Suppressor macrophage (primary cell): ENCODE data around the gene GSTO1.

ENCODE experiments used
- DNase-seq, 4 experiments: peaks; one replicate each; pipeline ENCODE4 v3.0.0-alpha.2; 2020 to 2022

GSTO1 gene

GRCh38 chr10:104251443-104251842, 3.2 kb upstream of the GSTO1 start:
- DNase-seq, result no peak

GRCh38 chr10:104252368-104252767, 2.3 kb upstream of the GSTO1 start:
- DNase-seq, result peak in 3 of 4 experiments; percentile 42 to 58 (median 56)

- DNase-seq, result peak in 3 of 4 experiments; percentile 45 to 49 (median 49)
Measured at GRCh38 chr10:104253106-104253505, 1.6 kb upstream of the GSTO1 start.

- peak in 2 of 4 experiments; percentile 31 to 32 for DNase-seq
Measured at GRCh38 chr10:104253606-104254410, 884 bp upstream of the GSTO1 start.

GRCh38 chr10:104255311-104255981, 754 bp downstream of the GSTO1 start:
- DNase-seq, result peak; percentile 79 to 94 (median 90)

GRCh38 chr10:104256335-104256961, 1.8 kb downstream of the GSTO1 start:
- DNase-seq, result peak in 2 of 4 experiments; percentile 19 to 36

GRCh38 chr10:104257235-104257634, 2.5 kb downstream of the GSTO1 start:
- DNase-seq, result peak in 3 of 4 experiments; percentile 34 to 45 (median 40)

- DNase-seq, result no peak
Measured at GRCh38 chr10:104258209-104258608, 3.5 kb downstream of the GSTO1 start.

GRCh38 chr10:104259456-104259855, 4.8 kb downstream of the GSTO1 start:
- DNase-seq, result no peak

GRCh38 chr10:104259999-104260774, 5.5 kb downstream of the GSTO1 start:
- peak in 3 of 4 experiments; percentile 31 to 36 (median 35) for DNase-seq

- peak; percentile 33 to 83 (median 66) for DNase-seq
Measured at GRCh38 chr10:104260775-104261115, 6.1 kb downstream of the GSTO1 start.

GRCh38 chr10:104262055-104262454, 7.4 kb downstream of the GSTO1 start:
- no peak for DNase-seq

GRCh38 chr10:104264783-104265182, 10.1 kb downstream of the GSTO1 start:
- no peak for DNase-seq

GRCh38 chr10:104267721-104268404, 13.2 kb downstream of the GSTO1 start:
- no peak for DNase-seq

- DNase-seq, result peak in 2 of 4 experiments; percentile 30 to 34
Measured at GRCh38 chr10:104268405-104268712, 13.7 kb downstream of the GSTO1 start.

GRCh38 chr10:104268713-104269645, 14.3 kb downstream of the GSTO1 start, which contains the start of gene GSTO2:
TSS of gene GSTO2 (plus strand) at chr10:104269184. CDS start at chr10:104274916, 5,732 bp downstream.
- peak; percentile 96 to 98 (median 97) for DNase-seq

- no peak for DNase-seq
Measured at GRCh38 chr10:104273286-104273685, 18.6 kb downstream of the GSTO1 start.

GRCh38 chr10:104273899-104274575, 19.3 kb downstream of the GSTO1 start:
- DNase-seq, result no peak

GRCh38 chr10:104274762-104275721, 20.4 kb downstream of the GSTO1 start:
- DNase-seq, result peak in 3 of 4 experiments; percentile 31 to 67 (median 55)
